HG03108 (cell line): ENCODE results near the gene GBX1.

ENCODE experiments used
- ATAC-seq: cut with Tn5 transposase; IDR thresholded peaks from one replicate; pipeline ENCODE4 v1.9.1; 2021; ENCODE audit warnings: moderate library complexity; ENCODE audit not compliant: unreplicated experiment

The GBX1 gene

GRCh38 chr7:151116603-151117440, 50.7 kb downstream of the GBX1 start:
- ATAC-seq = no peak

GRCh38 chr7:151115836-151116418, 51.6 kb downstream of the GBX1 start:
- no peak for ATAC-seq

GRCh38 chr7:151115121-151115835, 52.2 kb downstream of the GBX1 start:
- ATAC-seq = no peak

- ATAC-seq = no peak
Measured at GRCh38 chr7:151114151-151115090, 53.1 kb downstream of the GBX1 start.

GRCh38 chr7:151113344-151114150, 53.9 kb downstream of the GBX1 start:
- no peak for ATAC-seq

GRCh38 chr7:151110941-151111645, 56.4 kb downstream of the GBX1 start:
- peak; percentile 74 for ATAC-seq

- no peak for ATAC-seq
Measured at GRCh38 chr7:151110236-151110940, 57.1 kb downstream of the GBX1 start.

GRCh38 chr7:151109094-151110048, 58.1 kb downstream of the GBX1 start:
- no peak for ATAC-seq

- no peak for ATAC-seq
Measured at GRCh38 chr7:151107882-151108281, 59.6 kb downstream of the GBX1 start.

- ATAC-seq = no peak
Measured at GRCh38 chr7:151104411-151105235, 62.9 kb downstream of the GBX1 start.

- ATAC-seq = no peak
Measured at GRCh38 chr7:151103973-151104372, 63.5 kb downstream of the GBX1 start.

- ATAC-seq = no peak
Measured at GRCh38 chr7:151102991-151103390, 64.5 kb downstream of the GBX1 start.

- no peak for ATAC-seq
Measured at GRCh38 chr7:151101621-151102396, 65.7 kb downstream of the GBX1 start.

- no peak for ATAC-seq
Measured at GRCh38 chr7:151100921-151101320, 66.6 kb downstream of the GBX1 start.

GRCh38 chr7:151099486-151100211, 67.8 kb downstream of the GBX1 start:
- ATAC-seq = no peak
